Stomach (tissue), 4 donors: Measurements from ENCODE around the gene DPP10.

Experiments used
- CTCF ChIP-seq, 7 experiments: fragments of 450-650 bp in 4 of 7; fragments of 200-600 bp in 3 of 7; sonication (generic) in 3 of 7; IDR thresholded peaks; one replicate each; pipeline ENCODE4 v1.5.1; 2016 to 2019; ENCODE audit warnings: antibody characterized with exemption in 7 of 7, control low read depth in 2 of 7, mild to moderate bottlenecking in 1 of 7
- EP300 ChIP-seq: sonication (generic); formaldehyde crosslinking; IDR thresholded peaks from one replicate; pipeline ENCODE4 v1.6.1; 2017; ENCODE audit warnings: antibody characterized with exemption

DNA sequence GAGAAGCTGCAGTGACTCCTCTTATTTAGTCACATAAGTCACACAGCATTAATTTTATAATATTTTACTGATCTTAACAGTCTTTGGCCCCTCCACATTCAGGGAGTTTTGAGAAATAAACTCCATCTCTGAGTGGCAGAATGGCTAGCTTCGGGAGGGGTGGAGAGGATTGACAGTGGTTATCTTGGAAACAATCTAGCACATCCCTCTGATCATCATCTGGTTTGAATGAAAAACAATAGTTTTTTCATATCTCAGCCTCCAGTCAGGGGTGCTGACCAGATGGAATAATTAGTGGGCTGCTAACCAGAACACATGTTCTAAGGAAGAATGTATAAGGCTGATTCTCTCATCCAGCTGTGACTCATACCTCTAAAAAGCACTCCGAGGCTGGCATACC lies 477.5 kb downstream of the DPP10 start:
- TF ChIP-seq EP300: no peak
- TF ChIP-seq CTCF (IDR thresholded peaks at IDR 0.05): no peak
